ENCODE measurements around the gene MS4A15.

DNA sequence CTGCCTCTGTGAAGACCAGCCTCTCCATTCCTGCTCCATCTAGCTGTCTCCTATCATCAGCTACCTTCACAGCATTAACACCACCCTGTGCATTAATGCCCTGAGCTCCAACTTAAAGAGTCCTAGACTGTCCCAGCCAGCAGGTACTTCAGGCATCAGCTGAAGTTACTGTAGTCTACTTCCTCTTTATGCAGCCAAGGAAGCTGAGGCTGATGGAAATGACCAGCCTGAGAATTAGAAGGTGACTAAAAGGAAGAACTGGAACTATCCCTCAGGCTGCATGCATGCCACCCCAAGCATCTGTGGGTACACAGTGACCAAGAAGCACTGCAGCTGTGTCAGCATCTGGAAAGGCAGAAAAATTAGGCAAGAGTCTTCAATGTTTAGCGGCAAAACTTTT, 56.7 kb downstream of the MS4A15 start:
- TF ChIP-seq, protein P1, sequence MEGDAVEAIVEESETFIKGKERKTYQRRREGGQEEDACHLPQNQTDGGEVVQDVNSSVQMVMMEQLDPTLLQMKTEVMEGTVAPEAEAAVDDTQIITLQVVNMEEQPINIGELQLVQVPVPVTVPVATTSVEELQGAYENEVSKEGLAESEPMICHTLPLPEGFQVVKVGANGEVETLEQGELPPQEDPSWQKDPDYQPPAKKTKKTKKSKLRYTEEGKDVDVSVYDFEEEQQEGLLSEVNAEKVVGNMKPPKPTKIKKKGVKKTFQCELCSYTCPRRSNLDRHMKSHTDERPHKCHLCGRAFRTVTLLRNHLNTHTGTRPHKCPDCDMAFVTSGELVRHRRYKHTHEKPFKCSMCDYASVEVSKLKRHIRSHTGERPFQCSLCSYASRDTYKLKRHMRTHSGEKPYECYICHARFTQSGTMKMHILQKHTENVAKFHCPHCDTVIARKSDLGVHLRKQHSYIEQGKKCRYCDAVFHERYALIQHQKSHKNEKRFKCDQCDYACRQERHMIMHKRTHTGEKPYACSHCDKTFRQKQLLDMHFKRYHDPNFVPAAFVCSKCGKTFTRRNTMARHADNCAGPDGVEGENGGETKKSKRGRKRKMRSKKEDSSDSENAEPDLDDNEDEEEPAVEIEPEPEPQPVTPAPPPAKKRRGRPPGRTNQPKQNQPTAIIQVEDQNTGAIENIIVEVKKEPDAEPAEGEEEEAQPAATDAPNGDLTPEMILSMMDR (IDR thresholded peaks at IDR 0.05) = no peak
- TF ChIP-seq POLR2A (IDR thresholded peaks at IDR 0.05) = no peak
- TF ChIP-seq POLR2AphosphoS5 (IDR thresholded peaks at IDR 0.05) = no peak
